Measurements from ENCODE around the gene CACNA1H.
"Not testable (repeated sequence)": the region's sequence is repeated elsewhere in the genome, so short reads cannot be mapped to it uniquely, and the experiment has no call there.

CACNA1H gene

DNA sequence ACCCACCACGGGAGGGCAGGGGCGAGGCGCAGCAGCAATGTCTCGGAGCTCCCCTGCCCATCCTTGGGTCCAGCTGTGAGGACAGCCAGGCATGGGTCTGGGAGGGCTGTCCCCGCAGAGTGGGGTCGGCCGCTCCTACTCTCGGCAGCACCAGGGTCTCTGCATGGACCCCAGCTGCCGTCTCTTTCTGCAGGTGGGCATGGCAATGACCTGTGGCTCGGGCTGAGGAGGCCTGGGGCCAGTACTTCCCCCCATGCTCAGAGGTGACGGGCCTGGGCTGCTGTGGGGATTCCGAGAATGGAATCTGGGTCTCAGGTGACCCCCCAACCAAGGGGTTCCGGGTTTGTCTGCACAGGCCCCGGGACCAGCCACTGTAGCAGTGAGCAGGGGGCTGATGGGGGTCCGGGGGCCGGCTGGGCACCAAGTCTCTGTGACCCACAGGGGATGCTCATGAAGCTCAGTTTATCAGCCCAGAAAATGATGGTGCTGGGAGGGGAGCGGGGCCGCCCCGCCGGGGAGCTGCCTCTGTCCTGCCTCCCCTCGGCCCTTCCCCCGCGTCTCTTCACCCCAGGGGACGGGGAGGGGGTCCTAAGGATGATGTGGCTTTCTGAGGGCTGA lies 23.5 kb downstream of the CACNA1H start:
- DNase-seq: no peak

DNA sequence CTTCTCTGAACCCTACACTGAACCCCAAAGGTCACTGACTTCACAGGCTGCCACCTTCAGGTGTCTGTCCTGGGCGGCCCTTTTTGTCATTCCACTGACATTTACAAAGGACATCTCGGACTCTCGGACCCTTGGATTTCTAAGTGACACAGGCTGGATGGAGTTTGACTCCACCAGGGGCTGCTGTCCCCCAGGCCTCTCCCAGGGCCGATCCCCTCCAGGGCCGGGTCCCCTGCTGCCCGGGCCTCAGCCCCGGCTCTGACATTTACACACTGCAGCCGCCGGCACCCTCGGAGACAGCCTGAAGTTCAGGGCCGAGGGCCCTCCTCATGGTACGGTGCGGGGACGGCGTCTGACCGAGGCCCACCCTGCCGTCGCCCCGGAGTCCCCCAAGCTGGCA lies 24.1 kb downstream of the CACNA1H start:
- no peak for DNase-seq

DNA sequence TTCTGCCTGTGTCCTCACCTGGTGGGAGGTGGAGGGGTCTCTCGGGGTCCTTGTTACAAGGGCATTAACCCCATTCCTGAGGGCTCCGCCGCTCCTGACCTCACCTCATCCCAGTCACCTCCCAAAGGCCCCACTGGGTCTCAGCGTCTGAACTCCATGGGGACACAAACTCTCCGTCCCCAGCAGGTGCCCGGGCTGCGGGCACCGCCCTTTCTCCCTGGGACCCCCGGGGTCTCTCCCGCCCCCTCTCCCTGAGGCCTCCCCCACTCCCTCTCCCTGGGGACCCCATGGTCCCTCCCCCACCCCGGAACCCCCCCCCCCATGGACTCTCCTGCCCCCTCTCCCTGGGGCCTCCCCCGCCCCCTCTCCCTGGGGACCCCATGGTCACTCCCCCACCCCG lies 24.8 kb downstream of the CACNA1H start:
- no peak for DNase-seq

DNA sequence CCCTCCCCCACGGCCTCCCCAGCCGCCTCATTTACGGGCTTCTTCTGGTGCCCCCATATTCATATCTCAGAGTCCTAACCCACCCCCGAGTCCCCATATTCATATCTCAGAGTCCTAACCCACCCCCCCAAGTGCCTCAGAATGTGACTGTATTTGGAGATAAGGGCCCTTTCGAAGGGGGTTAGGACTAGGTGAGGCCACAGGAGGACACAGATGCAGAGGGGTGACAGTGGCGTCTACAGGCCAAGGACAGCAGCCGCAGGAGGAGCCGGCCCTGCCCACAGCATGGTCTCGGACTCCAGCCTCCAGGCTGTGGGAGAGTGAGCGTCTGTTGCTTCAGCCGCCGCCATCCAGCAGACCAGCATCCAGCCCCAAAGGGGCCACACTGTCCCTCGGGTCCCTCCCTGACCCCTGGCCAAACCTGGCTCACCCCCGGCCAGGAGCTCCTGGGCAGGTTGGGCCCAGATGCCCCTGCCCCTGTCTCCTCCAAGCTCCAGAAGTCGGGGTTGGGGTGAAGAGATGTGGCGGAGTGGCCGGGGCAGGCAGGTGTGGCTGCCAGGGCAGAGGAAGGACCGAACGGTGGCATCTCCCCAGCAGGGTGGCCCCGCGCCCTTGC lies 25.5 kb downstream of the CACNA1H start:
- no peak for DNase-seq

DNA sequence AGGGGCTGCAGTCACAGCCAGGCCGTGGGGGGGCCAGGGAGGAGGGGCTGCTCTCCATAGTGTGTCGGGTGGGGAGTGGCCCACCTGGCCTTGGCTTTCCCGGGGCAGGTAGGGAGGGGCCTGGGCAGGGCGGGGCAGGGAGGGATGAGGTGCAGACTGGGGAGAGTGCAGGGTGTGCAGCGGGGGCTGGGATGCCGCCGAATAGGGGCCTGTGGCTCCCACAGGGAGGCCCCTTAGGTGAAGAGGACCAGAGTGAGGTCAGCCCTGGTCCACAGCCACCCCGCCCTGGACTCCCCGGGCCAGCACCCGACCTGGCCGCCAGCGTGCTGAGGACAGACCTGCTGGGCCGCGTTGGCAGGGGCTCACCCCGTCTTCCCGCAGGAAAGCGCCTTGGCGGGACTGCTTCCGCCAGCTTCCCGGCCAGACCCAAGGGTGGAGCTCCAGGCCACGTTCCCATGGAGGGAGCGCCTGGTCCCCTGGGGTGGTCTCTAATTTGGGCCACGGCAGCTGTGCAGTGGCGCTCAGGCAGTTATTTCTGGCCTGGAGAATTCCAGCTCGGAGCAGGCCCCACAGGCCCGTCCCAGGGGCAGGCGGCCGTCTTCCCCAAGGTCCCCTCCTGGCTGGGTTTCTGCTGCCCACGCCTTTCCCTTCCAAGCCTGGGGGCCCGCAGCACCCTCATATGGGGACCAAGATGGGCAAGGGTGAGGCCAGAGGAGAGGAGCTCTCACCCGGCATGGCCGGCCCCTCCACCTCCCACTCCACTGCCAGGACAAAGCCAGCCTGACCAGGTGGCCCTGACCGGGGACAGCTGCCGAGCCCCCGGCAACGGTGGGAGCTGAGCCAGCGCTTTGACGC lies 27.9 kb downstream of the CACNA1H start:
- DNase-seq: no peak

DNA sequence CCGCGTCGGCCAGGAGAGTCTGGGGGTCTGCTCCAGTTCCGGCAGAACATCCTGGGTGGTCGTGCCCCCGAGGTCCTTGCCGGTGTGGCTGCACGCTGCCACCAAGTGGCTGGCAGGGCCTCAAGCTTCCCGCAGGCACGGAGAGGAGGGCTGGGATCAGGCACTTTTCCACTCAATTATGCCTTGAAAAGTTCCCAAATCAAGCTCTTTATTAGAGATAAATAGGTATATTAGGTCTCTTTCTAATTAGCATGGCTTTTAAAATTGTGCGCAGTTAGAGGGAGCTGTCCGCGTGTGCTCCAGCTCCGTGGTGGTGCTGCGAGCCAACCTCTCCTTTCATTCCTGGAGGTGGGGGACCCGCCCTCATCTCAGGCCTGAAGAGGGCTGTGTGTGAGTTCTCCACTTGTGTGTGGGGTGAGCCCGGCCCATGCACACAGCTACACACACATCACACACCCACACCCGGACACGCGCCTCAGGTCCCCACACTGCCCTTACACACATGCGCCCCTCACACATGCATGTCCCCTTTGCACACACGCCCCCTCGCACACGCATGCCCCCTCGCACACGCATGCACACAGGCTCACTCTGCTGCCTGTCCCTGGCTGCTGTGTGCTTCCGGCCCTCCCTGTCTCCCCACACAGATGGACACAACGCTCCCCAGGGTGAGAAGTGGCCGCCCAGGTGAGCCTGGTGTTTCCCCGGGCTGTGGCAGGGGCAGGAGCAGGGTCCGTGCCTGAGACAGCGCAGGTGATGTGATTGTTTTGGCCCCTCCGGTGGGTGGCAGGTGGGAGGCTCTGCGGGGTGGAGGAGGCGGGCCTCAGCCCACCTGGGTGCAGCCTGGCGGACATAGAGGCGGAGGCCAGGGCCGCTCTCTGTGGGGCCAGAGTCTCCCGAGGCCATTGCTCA lies 28.8 kb downstream of the CACNA1H start:
- DNase-seq: no peak

DNA sequence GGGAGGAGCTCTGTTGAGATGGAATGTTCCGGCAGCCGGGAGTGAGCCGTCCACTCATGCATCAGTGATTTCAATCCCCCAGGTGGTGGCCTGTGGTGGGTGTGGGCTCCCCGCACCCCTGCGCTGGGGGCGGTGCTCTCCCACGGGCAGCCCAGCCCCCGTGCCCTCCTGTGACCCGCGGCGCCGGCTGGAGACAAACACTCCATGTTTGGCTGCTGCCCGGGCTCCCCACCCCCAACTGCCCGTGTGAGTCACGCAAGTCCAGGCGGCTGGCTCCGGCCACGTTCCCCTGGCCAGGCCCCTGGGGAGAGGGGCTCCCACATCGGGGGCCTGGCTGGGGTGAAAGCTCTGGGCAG lies 29.4 kb downstream of the CACNA1H start:
- no peak for DNase-seq

DNA sequence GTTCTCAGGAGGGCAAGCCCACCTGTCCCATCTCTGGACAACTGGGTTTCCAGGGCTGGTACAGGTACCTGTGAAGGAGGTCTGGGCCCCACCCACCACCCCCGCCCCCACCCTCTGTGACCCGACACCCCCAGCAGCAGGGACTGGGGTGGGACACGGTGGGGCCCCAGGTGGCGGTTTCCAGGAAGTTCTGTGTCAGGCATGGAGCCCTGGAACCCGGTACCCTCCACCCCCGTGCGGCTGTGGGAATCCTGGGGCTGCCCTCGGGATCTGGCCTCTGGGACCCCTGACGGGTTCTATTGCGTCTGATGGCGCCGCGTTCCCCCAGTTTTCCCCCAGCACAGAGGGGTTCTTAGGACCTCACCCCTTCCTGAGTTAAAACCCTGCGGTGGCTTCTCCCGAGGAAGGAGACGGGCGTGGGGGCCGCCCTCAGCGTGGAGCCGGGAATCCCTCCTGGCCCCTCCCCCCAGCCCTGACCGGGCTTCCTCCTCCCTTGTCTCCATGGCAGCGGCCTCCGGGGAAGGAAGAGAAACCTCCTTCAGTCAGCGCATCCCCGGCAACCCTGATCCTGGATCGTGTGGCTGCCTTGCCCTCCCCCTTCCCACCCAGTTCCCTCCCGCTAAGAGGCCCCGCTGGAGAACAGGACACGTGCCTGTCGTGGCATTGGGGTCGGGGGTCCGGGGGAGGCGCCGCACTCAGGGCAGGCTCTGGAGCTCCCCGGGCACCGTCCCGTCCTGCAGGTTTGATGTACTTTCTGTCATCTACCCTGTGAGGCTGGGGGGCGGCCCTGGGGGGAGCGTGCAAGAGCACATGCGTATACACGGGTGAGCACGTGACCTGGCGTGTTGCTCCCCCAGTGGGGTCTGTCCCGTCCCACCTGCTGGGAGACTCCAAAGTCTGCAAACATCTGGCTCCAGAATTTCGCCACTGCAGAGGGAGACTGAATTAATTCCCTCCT lies 30.3 kb downstream of the CACNA1H start:
- DNase-seq: no peak

DNA sequence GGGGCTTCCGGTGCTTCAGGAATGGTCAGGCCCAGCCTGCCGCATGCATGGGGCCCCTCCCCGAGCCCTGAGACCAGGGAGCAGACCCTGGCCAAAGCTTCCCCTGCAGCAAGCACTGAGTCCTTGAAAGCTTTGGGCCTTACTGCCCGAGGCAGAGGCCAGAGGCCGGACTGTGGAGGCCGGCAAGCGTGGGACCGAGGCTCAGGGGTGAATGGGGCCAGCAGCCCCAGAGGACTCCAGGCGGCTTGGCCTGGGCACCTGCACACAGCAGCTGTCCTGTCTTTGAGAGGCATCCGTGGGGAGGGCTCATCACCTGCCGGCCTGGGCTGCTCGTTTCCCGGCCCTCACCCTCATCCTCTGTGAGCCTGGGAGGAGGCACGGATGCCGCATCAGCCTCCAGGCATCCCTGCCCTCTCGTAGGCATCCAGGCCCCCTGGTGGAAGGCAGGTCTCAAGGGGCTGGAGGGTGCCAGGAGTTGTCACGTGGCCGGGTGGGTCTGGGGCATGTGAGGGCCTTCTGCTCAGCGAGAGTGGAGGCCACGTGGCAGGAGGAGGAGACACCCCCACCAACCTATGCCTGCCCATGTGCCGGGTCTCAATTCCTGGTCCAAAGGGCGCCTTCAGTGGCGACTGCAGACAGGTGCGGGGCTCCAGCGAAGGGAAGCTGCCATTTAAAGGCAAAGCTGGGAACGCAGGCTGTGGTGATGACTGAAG lies 31.4 kb downstream of the CACNA1H start:
- no peak for DNase-seq

DNA sequence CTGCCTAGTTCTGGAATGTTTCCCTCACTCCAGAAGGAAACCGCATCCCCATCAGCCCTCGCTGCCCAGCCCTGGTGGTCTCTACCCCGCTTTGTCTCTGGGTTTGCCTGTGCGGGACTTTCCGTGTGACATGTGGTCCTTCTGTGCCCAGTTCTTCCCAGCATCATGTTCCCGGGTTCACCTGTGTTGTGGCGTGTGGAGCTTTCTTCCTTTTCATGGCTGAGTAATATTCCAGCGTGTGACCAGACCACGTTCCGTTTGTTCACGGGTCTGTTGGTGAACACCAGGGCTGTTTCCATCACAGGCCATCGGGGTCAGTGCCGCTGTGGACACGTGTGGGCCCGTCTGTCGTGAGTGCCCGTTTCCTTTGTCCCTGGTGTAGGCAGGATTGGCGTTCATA lies 32.1 kb downstream of the CACNA1H start:
- DNase-seq: no peak

DNA sequence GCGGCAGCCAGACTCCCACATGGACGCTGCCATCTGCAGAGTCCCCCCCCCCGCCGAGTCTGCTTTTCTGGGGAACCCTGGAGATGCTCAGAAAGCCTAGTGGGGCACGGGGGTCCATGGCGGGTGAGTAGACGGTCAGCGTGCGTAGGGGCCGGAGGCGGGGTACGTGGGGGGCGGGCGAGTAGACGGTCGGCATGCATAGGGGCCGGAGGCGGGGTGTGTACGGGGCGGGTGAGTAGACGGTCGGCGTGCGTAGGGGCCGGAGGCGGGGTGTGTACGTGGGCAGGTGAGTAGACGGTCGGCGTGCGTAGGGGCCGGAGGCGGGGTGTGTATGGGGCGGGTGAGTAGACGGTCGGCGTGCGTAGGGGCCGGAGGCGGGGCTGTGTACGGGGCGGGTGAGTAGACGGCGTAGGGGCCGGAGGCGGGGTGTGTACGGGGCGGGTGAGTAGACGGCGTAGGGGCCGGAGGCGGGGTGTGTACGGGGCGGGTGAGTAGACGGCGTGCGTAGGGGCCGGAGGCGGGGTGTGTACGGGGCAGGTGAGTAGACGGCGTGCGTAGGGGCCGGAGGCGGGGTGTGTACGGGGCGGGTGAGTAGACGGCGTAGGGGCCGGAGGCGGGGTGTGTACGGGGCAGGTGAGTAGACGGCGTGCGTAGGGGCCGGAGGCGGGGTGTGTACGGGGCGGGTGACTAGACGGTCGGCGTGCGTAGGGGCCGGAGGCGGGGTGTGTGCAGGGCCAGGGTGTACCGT lies 32.7 kb downstream of the CACNA1H start:
- not testable (repeated sequence) for DNase-seq

DNA sequence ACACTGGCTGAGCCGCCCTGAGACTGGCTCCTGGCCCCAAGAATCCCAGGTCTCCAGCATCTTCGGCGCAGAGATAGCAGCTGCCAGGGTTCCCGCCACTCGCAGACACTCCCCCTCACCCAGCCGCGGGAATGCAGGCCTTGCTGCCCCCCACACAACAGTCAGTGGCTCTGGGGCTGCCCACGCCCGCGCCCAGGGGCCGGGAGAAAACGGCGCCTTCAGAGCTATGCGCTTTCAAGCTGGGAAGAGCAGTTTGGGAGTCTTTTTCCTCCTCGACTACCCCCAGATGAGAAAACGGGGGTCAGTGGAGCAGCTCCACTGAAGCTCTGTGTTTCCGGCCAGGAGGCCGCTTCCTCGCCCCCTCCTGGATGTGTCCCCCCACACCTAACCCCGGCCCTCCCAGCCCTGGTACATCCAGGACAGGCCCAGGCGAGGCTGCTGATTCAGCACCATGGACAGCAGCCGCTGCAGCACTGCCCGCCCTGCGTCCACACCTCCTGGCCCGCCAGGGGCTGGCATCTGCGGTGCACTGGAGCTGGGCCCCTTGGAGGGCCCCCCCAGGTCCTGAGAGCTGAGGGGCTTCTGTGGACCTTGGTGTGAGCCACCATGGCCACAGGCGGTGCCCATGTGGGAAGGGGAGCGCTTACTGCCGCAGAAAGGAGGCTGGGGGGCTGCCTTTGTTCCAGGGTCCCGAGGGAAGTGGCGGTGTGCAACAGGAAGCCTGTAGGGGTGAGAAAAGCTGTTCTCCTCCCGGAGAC lies 35.7 kb downstream of the CACNA1H start:
- DNase-seq: peak; percentile 60

DNA sequence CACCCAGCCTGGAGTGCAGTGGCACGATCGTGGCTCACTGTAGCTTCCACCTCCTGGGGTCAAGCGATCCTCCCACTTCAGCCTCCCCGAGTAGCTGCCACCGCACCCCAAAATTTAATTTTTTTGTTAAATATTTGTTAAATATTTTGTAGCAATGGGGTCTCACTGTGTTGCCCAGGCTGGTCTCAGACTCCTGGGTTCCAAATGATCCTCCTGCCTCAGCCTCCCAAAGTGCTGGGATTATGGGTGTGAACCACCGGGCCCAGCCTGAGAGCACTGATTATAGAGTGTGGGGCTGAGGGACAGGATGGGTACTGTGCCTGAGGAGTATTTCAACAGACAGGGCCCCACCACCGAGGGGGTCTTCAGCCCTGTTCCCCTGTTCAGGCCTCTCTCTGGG lies 36.5 kb downstream of the CACNA1H start:
- no peak for DNase-seq

DNA sequence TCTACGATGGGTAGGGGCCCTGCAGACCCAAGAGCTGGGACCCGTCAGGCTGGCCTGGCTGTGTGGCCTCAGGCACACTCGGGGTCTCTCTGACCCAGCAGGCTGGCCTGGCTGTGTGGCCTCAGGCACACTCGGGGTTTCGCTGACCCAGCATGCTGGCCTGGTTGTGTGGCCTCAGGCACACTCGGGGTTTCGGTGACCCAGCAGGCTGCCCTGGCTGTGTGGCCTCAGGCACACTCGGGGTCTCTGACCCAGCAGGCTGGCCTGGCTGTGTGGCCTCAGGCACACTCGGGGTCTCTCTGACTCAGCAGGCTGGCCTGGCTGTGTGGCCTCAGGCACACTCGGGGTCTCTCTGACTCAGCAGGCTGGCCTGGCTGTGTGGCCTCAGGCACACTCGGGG lies 37.9 kb downstream of the CACNA1H start:
- not testable (repeated sequence) for DNase-seq

DNA sequence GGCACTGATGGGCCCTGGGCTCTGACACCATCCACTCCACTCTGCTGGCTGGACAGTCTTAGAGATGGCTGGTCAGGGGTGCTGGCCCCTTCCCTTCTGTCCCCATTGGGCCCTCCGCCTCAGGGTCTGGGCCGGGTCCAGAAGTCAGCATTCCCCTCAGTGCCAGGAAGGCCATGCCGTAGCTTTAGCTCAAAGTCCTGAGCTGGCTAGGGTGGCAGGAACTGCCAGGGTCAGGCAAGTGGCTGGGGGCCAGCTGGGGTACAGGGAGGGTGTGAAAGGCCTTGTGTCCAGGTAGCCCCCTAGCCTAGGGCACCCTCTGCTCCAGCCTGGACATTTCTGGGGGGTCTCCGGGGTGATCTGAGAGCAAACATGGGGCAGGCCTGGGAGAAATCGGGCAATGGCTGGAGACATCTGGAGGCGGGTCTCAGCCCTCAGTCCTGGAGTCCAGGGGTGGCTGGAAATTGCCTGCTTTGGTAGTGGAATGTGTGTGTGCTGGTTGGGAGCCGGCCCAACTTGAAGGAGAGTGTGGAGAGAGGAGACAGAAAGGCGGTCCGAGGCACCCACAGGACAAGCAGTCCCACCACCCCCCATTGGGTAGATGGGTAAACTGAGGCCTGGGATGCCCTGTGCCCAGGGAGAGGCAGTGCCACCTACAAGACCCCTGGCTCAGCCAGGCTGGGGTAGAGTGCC lies 39.6 kb downstream of the CACNA1H start:
- DNase-seq: no peak

DNA sequence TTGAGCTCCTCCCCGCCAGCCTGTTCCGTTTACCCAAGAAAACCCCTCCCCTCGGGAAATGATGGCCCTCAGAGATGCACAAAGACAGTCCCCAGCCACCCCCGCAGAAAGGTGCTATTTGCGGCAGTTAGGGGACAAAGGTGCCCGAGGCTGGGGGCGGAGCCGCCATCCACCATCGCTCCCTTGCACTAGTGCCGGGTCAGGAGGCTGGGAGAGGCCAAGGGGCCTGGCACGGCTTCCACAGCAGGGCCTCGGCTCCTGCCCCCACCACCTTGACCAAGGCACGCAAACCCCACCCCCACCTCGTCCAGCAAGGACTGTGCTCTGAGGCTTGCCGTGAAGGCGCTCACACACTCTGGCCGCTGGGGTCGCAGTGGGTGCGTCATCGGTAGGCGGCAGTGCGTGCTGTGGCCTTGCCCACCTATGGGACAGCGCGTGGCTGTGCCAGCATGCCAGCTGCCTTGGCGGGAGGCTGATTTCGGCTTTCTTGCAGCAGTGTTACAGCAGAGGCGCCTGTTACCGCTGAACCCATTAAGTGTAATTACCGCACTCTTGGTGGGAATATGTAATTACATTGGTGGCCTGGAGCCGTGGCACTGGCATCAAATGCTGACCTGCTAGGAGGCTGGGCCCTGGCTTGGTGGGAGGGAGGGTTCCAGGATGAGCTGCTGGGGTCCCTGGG lies 40.4 kb downstream of the CACNA1H start:
- DNase-seq: no peak

DNA sequence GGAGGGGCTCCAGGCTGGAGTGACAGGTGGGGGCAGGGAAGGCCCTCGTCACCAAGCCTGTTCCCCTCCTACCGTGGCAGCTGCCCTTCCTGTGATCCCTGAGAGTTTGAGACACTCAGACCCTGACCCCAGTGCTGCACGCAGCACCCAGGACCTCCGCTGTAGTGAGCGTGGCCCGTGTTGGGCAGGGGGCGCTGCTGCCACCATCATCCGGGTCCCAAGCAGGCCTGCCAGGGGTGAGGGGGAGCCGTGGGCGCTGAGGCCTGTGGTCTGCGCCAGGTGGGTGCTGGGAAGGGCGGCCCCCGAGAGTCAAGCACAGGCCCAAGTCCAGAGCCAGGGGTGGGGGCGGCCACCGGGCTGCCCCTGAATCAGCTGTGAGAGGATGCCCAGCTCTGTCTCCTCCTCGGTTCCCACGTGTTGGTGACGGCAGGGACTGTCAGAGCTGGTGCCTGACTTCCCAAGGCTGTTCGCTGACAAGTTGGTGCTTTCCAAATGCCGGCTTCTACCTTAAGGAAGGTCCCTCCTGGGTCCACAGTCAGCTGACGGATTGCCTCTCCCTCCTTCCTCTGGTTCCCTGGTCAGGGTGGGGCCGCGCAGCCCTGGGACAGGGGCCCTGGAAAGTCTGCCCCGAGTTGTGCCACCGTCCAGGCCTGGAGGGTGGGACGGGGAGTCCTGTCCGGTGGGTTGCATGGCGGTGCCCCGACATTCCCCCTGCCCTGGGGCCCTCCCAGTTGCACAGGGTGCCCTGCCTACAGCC lies 41.1 kb downstream of the CACNA1H start:
- DNase-seq: no peak
